ENCODE data around the gene C11orf68.

DNA sequence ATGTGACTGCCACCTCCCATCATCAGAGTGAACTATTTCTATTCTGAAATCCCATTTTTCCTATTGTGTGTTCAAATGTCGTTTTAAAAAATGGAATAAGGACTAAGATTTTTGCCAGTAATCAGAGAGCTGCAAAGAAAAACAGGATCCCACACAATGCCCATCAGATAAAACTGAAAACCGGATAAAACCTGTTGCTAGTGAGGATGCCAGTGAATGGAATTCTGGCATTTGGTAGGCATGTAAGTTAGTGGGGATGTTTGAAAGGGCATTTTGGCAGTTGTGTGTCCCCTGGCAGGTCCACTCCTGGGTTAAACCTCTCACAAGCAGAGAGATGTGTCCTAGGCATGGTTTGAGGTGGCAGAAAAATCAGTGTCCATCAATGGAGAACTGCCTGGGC is 6.5 kb upstream of the C11orf68 start:
- TF ChIP-seq EZH2 (IDR thresholded peaks at IDR 0.05; ENCODE audit: borderline replicate concordance, insufficient read depth, low read depth, low read length, poor library complexity, severe bottlenecking) (no peak), CTCF (IDR thresholded peaks at IDR 0.05) (no peak)
